CMK (cell line): ENCODE measurements around the gene ABLIM2.

Experiments
- DNase-seq: peaks from one replicate; pipeline ENCODE4 v3.0.0-alpha.2; 2010; ENCODE audit warnings: low read depth

Gene ABLIM2

DNA sequence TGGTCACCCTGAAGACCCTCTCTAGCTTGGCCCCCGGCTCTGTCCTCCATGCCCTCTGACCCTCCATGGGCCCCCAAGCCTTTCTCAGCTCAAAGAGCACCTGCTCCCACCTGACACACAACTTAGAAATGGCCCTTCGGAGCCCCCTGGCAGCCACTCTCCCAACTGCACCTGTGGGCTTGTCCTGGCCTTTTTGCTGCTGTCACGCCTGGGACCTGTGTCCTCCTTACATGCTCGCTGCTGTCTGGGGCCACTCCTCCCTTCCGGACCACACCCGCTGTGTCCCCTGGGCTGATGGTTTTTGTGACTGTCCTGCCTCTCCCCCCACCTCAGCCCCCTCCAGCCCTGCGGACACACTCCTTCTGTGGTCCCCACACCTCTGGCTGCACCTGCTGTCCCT lies 112.7 kb downstream of the ABLIM2 start:
- DNase-seq: no peak

DNA sequence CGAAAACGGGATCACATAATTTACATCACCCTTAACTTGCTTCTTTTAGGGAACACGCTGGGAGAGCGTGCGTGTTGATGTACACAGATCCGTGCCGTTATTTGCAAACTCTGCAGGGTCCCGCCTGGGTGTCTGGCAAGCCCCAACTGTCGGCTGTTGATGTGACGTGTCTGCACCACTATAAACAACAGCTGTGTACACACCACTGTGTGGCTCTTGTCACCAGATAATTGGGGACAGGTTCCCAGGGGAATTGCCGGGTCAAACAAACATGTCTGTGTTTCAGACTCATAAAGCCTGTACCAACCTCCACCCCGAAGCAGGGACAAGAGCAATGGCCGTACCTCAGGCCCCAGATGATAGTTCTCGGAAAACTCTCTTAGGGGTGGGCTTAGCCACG lies 113.9 kb downstream of the ABLIM2 start:
- no peak for DNase-seq

DNA sequence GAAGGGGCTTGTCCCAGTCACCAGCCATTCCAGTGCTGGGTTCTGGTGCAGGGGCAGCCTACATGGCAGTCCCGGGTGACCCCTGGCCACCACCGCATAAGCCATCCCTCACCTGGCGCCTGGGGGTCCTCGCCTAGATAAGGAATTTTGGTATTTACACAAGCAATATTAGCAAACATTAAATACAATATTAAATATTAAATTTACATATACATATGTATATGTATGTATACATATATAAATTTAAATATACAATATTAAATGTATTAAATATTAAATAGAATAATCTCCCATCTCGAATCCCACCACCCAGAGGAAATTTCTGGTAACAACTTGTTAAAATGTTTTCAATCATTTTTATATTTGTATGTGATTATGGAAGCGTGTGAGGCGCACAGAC lies 114.4 kb downstream of the ABLIM2 start:
- DNase-seq: no peak

DNA sequence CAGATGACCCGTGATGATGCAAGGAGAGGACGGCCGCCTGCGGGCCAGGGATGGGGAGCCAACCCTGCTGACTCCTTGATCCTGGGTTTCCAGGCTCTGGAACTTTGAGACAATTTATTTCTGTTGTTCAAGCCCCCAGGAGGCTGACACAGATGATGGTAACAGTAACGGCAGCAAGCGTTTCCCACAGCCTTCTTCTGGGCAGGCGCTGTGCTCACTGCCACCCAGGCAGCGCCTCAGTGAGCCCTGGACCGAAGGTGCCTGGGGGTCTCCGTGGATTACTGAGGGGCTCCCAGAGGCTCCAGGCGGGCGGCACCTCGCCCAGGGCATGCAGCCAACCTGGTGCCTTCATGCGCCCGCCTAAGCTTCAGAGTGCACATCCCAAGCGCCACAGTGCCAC lies 115.0 kb downstream of the ABLIM2 start:
- DNase-seq: no peak

DNA sequence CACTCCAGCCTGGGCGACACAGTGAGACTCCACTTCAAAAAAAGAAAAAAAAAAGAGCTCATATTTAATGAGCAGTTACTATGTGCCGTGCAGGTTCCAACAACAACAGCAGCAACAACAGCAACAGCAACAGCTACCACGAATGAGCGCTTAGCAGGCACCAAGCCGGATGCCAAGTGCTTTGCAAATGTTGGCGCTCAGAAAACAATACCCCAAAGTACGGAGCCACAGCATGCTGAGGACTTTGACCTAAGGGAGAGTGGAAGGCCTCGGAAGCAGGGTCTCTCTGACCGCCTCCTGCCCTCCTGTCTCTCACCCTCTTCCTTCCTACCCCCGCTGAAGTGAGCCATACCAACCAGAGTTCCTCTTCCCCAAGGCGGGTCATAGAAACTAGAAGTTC lies 116.7 kb downstream of the ABLIM2 start:
- DNase-seq: no peak

DNA sequence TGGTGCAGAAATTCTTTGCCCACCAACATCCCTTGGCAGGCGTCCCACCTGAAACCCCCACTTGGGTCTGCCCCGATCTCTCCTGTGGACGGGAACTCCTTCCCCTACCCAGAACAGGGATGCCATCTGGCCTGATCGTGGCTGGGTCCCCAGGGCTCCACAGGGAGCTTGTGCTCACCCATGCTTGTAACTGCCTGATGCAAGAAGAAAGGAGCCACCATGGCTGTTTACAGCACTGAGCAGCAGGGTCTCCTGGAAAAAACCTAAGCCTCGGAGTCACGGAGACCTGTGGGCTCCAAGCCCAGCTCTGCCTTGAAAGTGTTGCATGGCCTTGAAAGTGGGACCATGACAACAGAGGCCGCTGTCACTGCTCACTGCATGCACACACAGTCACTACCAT lies 117.4 kb downstream of the ABLIM2 start:
- no peak for DNase-seq

DNA sequence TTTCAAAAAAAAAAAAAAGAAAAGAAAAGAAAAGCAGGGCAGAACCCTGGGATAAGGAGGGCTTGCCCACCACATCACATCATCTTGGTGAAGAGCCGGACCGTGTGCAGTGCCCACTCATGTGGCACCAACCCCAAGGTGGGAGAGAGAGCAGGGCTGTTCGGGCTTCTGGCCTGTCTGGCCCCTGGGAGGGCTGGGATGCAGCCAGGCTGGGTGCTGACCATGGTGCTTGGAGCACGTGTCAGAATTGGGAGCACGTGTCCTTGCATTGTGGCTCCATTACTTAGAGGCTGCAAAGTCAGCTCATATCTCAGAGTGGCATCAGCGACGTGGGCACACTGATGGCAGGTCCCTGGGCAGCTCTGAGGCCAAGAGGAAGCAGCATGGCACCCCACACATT lies 118.0 kb downstream of the ABLIM2 start:
- DNase-seq: no peak

DNA sequence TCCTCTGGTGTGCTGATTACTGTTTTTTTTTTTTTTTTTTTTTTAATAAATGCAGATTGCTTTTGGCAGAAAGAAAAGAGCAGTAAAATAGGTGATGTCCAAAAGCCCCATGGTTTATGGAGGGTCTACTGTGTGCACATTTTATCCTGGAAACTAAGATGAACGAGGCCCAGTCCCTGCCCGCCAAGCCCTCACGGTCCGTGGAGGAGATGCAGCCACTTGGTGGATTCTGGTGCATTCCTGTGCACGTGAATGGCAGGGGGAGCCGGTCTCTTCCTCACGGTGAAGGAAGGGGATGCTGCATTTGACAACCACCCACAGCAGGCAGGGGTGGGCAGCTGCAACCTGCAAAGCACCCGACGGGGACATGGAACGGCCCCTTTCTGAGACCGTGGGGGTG lies 118.8 kb downstream of the ABLIM2 start:
- no peak for DNase-seq

DNA sequence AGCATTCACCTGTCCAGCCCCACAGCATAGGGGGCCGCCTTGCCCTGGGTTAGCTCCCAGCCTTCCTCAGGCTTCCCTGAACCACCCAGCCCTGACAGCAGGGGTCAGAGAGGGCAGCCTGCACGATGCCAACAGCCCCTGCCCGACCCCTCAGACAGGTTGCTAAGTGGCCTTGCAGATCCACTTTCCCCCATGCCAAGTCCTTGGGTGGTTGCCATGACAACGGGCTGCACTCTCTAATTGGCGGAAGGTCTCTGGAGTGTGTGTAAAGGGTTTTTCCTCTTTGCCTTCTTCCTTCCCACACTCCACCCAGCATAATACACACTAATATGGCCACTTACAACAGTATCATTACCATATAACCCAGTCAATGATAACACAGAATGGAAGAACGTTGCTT lies 119.3 kb downstream of the ABLIM2 start:
- no peak for DNase-seq

DNA sequence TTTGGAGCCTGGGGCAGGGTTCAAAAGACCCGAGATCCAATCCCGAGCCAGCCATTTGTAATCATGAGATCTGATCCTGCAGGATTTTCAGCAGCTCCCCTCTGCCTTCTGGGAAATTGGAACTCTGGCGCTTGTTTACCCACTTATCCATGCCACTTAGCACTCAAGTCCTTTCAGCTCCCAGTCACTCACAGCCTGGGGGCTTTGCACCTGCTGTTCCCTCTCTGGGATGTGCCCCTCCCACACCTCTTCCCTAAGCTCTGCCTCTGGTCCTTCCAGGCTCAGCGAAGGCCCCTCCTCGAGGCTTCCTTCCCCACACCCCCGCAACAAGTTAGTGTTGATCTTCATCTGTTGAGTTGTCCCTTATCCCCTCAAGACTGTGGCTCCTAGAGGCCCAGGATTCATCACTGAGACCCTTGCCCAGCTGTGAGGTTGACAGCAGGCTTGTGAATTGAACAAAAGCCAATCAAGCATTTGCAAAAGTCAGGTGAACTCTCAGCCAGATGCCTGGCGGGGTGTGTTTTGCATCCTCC lies 119.8 kb downstream of the ABLIM2 start:
- DNase-seq: no peak

DNA sequence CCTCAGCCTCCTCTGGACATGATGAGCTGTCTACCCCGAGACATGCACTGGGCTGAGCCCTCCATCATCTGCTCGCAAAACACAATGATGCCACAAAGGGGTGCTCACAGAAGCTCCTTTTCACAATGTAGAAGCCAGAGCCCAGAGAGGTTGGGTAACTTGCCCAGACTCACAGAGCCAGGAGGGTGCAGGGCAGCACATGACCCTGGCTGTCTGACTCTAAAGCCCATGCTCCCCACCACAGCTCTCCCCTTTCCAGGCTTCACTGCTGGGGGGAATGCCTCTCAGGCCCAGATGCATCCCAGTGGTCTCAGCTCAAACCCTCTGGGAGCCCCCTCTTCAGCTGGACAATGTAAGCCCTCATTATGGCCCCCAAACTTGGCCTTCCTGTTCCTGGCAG lies 120.5 kb downstream of the ABLIM2 start:
- no peak for DNase-seq

DNA sequence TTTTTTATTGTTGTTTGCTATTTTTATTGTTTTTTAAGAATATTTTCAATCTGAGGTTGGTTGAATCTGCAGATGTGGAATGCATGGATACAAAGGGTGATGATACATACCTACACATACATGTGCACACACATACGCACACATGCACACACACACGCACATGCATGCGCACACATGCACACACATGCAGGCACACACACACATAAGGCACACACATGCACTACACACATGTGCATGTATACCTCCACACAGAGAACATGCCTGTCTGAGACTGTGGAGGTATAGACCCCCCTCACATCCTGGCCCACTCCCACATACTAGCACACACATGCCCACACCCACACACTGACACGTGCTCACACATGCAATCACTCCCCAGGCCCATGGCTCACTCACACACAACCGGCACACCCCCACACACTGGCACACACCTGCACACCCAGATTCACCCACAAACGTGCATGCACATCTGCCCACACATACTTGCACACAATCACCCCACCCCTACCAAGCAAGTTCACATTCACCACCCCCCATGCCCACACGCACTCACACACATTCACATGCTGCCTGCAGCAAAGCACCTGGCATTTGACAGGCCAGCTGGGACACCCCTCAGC lies 121.4 kb downstream of the ABLIM2 start:
- DNase-seq: no peak

DNA sequence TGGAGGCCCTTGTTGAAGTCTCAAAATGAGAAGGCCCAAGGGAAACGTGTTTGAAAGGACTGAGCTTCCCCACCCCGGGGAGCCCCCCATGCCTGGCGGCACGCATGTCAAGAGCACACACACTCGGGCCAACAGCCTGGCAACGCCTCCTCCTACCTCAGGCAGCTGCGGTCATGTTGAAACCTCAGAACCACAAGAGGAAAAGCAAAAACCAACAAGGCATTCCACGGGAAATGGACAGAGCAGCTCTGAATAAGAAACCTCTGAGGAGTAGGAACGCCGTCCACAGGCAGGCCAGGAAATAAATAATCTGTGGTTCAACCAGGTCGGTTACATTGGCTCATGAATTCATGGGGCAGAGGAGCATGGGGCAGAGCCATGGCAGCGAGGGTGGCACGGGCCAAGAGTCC lies 123.2 kb downstream of the ABLIM2 start:
- DNase-seq: no peak

DNA sequence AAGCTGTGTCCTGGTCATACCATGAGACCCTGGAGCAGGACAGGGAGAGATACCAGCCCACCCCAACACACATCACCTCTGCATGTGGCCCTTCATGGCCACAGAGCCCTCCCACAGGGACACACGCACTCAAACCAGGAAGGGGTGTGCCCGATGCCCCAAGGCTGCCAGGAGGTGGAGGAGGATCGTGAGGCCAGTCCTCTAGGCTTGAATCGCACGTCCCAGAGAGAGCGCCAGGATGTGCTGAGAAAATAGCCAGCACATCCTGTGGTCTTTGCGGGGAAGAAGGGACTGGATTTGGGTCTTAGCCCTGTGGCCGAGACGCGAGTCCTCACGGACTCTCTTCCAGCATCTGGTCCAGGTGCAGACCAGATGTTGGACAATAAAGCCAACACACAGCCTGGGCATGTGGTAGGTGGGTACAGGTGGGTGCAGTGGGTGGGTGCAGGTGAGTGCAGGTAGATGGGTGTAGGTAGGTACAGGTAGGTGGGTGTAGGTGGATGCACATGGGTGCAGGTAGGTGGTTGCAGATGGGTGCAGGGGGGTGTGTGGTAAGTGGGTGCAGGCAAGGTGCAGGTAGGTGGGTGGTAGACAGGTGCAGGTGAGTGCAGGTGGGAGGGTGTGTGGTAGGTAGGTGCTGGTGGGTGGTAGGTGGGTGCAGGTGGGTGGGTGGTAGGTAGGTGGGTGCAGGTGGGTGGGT lies 124.6 kb downstream of the ABLIM2 start:
- DNase-seq: no peak

DNA sequence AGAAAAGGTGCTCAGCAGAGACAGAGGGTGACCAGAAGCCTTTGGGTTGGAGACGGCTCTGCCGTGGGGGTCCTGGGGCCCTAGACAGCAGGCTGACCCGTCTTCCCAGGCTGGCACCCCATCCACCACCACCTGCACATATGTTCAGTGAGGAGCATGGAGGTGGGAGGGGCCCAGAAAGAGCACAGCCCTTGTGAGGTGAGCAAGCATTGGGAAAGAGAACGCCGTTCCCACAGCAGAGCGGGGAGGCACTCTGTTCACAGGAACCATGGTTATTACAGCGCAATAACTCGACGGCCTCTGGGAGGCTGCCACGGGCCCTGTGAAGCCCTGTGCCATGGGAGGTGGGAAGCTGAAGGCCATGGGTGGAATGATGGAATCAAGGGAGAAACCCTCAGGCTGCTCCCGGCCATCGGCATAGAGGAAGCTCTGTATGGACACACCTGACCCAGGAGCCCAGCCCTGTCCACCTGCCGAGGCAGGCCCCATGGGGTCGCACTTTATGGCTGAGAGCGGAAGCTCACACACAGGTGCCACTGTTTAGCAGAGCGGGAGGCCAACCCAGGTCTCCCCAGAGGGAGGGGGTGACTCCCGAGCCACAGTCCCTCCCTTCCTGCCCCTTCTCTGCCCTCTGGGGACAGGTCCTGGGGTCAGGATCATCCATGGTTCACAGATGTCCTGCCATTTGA lies 125.4 kb downstream of the ABLIM2 start:
- DNase-seq: no peak

DNA sequence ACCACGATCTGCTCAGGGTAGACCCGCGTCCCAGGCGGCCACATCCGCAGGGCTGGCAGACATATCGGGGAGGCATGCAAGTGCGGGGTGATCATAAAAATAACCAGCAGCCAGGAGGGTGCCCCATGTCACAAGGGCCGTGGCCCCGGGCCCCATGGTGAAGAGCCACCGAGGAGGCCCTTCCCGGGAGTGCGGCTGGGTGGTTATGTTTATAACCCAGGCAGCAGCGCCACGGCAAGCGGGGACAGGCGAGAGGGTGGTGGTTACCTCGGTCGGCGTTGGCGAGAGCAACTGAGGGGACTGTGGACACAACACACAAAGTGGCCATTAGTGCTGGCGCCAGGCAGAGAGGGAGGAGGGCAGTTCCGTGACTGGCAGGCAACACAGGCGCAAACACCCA lies 126.2 kb downstream of the ABLIM2 start:
- no peak for DNase-seq

DNA sequence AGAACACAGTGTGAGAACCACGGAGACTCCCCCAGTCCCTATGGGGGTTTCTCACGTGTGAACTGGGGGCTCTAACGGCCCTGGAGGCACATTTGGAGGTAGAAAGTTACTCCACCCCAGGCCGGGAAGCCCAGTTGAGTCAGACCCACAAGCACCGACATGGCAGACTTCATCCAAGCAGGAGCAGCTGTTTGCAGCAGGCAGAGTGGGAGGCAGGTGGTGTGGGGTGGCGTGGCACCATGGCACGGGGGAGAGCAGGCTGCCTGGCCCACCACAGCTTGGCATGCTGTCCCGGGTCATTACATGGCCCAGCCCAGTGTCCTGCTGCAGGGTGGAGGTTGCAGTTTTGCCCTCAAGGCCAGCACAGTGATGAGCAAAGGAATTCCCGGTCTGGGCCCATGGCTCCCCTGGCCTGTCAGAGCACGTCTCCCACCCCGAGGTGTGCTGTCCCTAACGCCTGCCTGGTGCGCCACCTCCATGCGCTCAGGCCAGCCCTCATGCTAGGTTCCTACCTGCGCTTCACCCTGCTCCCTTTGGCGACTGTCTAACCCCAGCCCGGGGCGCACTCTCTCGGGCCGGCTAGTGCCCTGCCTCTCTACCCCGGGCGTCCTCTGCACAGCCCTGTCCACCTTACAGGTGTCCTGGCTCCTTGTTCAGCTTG lies 128.4 kb downstream of the ABLIM2 start:
- DNase-seq: no peak

DNA sequence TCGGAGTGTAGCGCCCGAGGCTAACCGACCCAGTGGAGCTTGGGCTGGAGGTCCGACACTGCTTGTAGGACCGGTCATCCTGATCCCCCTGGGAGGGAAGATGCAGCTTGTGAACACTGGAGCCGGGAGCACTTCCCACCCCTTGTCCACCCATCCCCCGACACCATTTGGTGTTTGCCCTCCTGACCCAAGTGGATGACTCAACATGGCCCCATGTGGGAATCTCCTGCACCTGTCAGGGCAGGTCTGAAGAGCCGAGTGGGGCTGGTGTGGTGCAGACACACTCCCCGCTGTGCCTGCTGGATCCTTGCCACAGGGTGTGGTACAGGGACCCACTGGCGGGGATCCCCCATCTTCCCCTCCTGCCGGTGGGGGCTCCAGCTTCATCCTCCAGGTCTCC lies 128.9 kb downstream of the ABLIM2 start:
- DNase-seq: no peak

DNA sequence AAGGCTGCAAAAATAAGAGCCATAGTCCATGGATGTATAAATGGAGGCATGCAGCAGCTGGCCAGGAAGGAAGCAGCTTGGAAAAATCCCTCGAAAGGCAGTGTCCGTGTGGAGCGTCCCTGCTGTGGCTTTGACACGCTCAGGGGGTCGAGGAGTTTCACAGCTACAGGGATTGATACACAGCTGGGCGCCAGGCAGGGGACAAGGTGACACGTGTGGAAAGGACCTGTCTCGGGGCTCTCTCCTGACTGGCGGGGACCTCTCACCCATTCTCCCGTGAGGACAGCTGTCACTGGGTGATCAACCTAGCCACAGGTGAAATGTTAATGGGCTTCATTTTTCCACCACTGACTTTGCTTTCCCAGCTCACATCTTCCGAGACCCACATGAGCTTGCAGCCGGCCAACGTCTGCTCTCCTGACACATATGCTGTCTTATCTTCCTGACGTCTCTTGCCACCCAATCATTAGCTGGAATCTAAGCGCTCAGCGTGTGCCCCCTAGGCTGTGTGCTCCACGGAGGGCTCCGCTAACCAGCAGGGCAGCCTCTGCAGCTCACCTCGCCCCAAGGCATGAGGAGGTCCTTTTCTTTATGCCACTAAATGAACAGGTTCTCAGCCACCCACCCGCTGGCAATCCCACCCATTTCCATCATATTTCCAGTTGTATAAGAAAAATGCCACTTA lies 129.6 kb downstream of the ABLIM2 start:
- DNase-seq: no peak

DNA sequence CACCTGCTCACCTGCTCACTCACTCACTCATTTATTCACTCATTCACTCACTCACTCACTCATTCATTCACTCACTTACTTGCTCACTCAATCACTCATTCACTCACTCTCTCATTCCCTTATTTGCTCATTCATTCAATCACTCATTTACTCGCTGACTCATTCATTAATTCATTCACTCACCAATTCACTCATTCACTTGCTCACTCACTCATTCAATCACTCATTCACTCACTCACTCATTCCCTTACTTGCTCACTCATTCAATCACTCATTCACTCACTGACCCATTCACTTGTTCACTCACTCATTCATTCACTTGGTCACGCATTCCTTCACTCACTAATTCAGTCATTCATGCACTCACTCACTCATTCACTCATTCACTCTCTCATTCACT lies 130.2 kb downstream of the ABLIM2 start:
- DNase-seq: no peak

DNA sequence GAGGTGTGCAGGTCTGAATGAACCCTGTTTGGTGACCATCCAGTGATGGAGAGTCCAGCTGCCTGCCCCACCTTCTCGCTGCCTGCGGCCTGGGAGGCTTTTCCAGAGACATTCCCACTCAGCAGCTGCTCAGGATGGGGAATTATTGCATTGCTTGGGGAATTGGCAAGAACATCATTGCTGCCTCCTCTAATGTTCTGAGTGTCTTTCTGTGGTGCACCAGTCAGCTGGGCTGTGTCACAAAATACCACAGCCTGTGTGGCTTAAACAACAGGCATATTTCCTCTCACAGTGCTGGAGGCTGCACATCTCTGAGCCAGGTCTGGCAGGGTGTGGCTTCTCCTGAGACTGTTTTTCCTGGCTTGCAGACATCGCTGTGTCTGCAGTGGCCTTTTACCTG lies 132.2 kb downstream of the ABLIM2 start:
- no peak for DNase-seq

DNA sequence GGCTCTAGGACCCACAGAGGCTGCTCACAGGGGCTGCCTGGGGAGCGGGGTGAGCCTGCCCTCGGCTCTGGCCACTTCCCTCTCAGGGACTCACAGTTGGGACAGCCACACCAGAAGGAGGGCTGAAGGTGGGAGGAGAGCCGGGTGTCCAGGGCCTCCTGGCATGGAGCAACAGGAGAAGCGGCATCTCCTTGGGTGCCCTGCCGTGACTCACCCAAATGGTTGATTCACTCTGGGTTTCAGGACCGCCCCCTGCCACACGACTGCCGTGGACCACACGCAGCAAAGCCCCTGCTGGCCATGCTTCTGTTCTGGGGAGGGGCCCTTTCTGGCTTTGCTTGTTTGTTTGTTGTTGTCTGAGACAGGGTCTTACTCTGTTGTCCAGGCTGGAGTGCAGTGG lies 132.9 kb downstream of the ABLIM2 start:
- no peak for DNase-seq
